ENCODE data around the gene TLR10. TPM values are rescaled to one million over a fixed set of nuclear protein-coding genes. Genes with fewer than 3 reads are reported as not detected.

TLR10 gene
- total and polyA plus RNA-seq, 8 donors: 0.15 to 1.1 (median 0.66) TPM; not detected in 4

DNA sequence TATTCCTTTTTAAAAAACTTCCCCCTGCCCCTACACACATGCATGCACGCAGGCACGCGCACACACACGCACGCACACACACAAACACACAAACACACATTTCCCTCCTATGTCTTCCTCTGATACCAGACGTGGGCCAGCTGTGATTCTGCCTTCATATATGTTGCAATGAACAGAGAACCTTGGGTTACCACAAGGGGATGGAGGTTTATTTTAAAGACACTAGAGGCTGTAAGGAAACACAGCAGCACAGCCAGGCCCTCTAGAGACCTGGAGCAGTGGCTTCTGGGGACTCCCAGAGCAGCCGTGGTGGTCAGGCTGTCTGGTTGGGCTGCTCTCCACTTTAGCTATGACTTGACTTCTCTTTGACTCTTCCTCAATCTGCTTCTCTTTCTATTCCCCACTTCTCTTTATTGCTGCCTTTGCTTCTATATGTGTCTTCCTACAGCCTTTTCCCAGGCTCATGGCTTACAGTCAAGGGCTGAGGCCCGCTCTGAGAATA lies 3.2 kb upstream of the TLR10 start:
- H3K4me3 ChIP-seq: no peak overlapping the region
- no peaks in the 10 kb centered on the region for H3K27me3 ChIP-seq
- intact Hi-C loops (cut with DNase I; ENCODE audit: low total_unique reads): no loop called here
- no peaks in the 10 kb centered on the region for H3K36me3 ChIP-seq
- H3K9me3 ChIP-seq: no peaks in the 10 kb centered on the region
- peak overlapping the region in 2 of 5 donors; percentile 45 to 57 for H3K27ac ChIP-seq
- TF ChIP-seq, protein P1, sequence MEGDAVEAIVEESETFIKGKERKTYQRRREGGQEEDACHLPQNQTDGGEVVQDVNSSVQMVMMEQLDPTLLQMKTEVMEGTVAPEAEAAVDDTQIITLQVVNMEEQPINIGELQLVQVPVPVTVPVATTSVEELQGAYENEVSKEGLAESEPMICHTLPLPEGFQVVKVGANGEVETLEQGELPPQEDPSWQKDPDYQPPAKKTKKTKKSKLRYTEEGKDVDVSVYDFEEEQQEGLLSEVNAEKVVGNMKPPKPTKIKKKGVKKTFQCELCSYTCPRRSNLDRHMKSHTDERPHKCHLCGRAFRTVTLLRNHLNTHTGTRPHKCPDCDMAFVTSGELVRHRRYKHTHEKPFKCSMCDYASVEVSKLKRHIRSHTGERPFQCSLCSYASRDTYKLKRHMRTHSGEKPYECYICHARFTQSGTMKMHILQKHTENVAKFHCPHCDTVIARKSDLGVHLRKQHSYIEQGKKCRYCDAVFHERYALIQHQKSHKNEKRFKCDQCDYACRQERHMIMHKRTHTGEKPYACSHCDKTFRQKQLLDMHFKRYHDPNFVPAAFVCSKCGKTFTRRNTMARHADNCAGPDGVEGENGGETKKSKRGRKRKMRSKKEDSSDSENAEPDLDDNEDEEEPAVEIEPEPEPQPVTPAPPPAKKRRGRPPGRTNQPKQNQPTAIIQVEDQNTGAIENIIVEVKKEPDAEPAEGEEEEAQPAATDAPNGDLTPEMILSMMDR (IDR thresholded peaks at IDR 0.05): no peak
- TF ChIP-seq POLR2AphosphoS5 (IDR thresholded peaks at IDR 0.05): no peak
- TF ChIP-seq EP300 (IDR thresholded peaks at IDR 0.05): no peak
- TF ChIP-seq POLR2A (IDR thresholded peaks at IDR 0.05): no peak
- peaks cover 0 to 23% (median 2%) of the 10 kb centered on the region in 4 donors for H3K4me1 ChIP-seq
- peak in 1 of 2 donors; percentile 34 for DNase-seq
- WGBS, 5 donors: 84 to 93% (median 89%) methylated on average over 8 of the region's 8 CpGs

DNA sequence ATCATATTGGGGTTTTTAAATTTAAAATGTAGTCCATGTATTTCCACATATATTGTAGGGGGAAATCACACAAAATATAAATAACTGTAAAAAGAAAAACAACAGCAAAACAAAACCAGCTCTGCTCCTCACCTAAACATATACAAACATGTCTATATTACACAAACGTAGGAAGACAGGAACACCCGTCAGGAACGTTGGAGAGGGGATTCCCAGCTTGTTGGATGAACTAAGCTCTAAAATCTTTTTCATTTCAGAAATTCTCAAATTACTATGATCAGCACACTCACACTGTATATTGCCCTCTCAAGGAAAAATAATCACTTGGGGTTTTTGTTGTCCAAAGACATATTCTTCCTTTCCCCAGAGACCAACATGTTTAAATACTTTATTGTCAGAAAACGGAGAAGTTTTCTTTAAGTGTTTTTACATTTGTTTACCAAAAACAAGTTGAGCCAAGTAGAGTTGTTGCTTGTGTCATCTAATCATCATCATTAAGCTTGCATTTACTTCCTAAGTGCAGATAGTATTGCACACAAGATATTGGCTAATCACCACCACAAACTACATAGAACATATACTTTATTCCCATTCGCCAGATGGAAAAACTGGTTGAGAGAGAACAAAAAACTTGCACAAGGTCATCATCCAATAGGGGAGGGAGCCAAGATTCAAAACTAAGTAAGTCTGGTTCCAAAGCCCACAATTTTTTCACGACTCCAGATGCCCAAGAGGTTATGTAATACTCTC lies 2.4 kb upstream of the TLR10 start:
- Histone ChIP-seq H3K36me3 (no peaks in the 10 kb centered on the region), H3K9me3 (no peaks in the 10 kb centered on the region), H3K4me1 (peaks cover 0 to 23% (median 2%) of the 10 kb centered on the region in 4 donors), H3K27ac (peak overlapping the region in 2 of 5 donors; percentile 45 to 57), H3K27me3 (no peaks in the 10 kb centered on the region), H3K4me3 (no peak overlapping the region)
- no peak for TF ChIP-seq POLR2A (IDR thresholded peaks at IDR 0.05)
- no peak for TF ChIP-seq POLR2AphosphoS5 (IDR thresholded peaks at IDR 0.05)
- no peak for TF ChIP-seq EP300 (IDR thresholded peaks at IDR 0.05)
- TF ChIP-seq, protein P1 (IDR thresholded peaks at IDR 0.05): no peak
- intact Hi-C loops (cut with DNase I; ENCODE audit: low total_unique reads): no loop called here
- WGBS, 5 donors: 54 to 70% (median 68%) methylated on average over 6 of the region's 6 CpGs
- DNase-seq: no peak

DNA sequence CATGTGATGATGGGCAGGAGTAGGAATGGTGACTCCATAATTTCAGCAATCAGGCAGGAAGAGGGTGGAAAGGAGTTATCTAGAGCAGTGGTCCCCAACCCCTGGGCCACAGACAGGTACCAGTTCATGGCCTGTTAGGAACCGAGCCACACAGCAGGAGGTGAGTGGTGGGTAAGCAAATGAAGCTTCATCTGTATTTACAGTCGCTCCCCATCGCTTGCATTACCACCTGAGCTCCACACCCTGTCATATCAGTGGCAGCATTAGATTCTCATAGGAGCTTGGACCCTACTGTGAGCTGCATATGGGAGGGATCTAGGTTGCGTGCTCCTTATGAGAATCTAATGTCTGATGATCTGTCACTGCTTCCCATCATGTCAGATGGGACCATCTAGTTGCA lies 1.4 kb upstream of the TLR10 start:
- no peak for DNase-seq
- Histone ChIP-seq H3K4me3 (no peak overlapping the region), H3K27ac (no peak overlapping the region), H3K36me3 (no peaks in the 10 kb centered on the region), H3K4me1 (peaks cover 0 to 23% (median 2%) of the 10 kb centered on the region in 4 donors), H3K27me3 (no peaks in the 10 kb centered on the region), H3K9me3 (no peaks in the 10 kb centered on the region)
- WGBS, 5 donors: 81 to 95% (median 90%) methylated on average over 4 of the region's 4 CpGs
- TF ChIP-seq POLR2A (IDR thresholded peaks at IDR 0.05) (no peak), EP300 (IDR thresholded peaks at IDR 0.05) (no peak), POLR2AphosphoS5 (IDR thresholded peaks at IDR 0.05) (no peak)
- TF ChIP-seq, protein P1 (IDR thresholded peaks at IDR 0.05): no peak
- intact Hi-C loops (cut with DNase I; ENCODE audit: low total_unique reads): no loop called here

DNA sequence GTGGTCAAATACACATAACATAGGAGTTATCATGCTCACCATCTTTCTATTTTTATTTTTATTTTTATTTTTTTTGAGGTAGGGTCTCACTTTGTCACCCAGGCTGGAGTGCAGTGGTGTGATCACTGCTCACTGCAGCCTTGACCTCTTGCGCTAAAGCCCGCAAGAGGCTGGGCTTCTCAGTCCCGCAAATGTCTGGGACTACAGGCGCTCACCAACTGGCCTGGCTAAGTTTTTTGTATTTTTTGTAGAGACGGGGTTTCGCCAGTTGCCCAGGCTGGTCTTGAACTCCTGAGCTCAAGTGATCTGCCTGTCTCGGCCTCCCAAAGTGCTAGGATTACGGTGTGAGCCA lies 295 bp upstream of the TLR10 start:
- H3K36me3 ChIP-seq: no peaks in the 10 kb centered on the region
- no peak for DNase-seq
- no peak overlapping the region for H3K4me3 ChIP-seq
- TF ChIP-seq EP300 (IDR thresholded peaks at IDR 0.05) (no peak), POLR2A (IDR thresholded peaks at IDR 0.05) (no peak), POLR2AphosphoS5 (IDR thresholded peaks at IDR 0.05) (no peak)
- TF ChIP-seq, protein P1 (IDR thresholded peaks at IDR 0.05): no peak
- intact Hi-C loops (cut with DNase I; ENCODE audit: low total_unique reads): no loop called here
- peaks cover 0 to 17% (median 0%) of the 10 kb centered on the region in 4 donors for H3K4me1 ChIP-seq
- no peaks in the 10 kb centered on the region for H3K27me3 ChIP-seq
- no peaks in the 10 kb centered on the region for H3K9me3 ChIP-seq
- 81 to 88% (median 84%) methylated on average over 8 of the region's 8 CpGs for WGBS, 5 donors
- no peak overlapping the region for H3K27ac ChIP-seq
